K562 (cell line): ENCODE data around the gene STRIP1. TPM values are rescaled to one million over a fixed set of nuclear protein-coding genes. Genes with fewer than 3 reads are reported as not detected.

Experiments used
- ATF1 ChIP-seq, 2 experiments: fragments of 450-650 bp in 1 of 2; IDR thresholded peaks; 2 replicates each; pipeline ENCODE4 v1.6.1; 2016; ENCODE audit warnings: missing compliant biosample characterization in 1 of 2, missing genetic modification characterization in 1 of 2
- FOXP1 ChIP-seq: sonication (generic); formaldehyde crosslinking; IDR thresholded peaks from 2 replicates; pipeline ENCODE4 v1.8.0; 2022; ENCODE audit warnings: mild to moderate bottlenecking, missing genetic modification reagents
- HNRNPH1 ChIP-seq: fragments of 200-400 bp; formaldehyde crosslinking; optimal IDR thresholded peaks from 2 replicates; pipeline ENCODE3; 2017; ENCODE audit warnings: low read depth, mild to moderate bottlenecking, low read length, moderate library complexity
- ILF3 ChIP-seq: fragments of 450-650 bp; IDR thresholded peaks from 2 replicates; pipeline ENCODE4 v1.6.1; 2018; ENCODE audit warnings: antibody characterized with exemption, mild to moderate bottlenecking, moderate library complexity, borderline replicate concordance
- SAP30 ChIP-seq: fragments of 200-600 bp; sonication (generic); IDR thresholded peaks from 2 replicates; pipeline ENCODE4 v1.6.1; 2012; ENCODE audit warnings: borderline replicate concordance, low read depth, mild to moderate bottlenecking, moderate library complexity, low read length, control low read depth, inconsistent platforms; ENCODE audit not compliant: insufficient read depth, poor library complexity, severe bottlenecking
- TEAD1 ChIP-seq, 2 experiments: fragments of 450-650 bp in 1 of 2; sonication (generic) in 1 of 2; formaldehyde crosslinking; IDR thresholded peaks; 2 replicates each; pipeline versions ENCODE4 v1.4.0 to v1.8.0; 2020 to 2022; ENCODE audit warnings: mild to moderate bottlenecking in 2 of 2, missing genetic modification reagents in 1 of 2
- polyA plus RNA-seq, 8 experiments: library from polyadenylated mRNA; depleted of rRNA in 4 of 8; stranded (reverse) in 5 of 8; unstranded in 3 of 8; fragments of >200 nt; fragmentation: Nextera tagmentation in 2 of 8; fragmentation: Illumina TruSeq in 1 of 8; extraction: Ambion mirVana in 2 of 8; extraction: Trizol in 1 of 8; gene quantifications; 2 replicates each; pipeline versions ENCODE4 v1.2.1 to v1.2.3, GENCODE V29; 2011 to 2014; ENCODE audit warnings: inconsistent platforms in 1 of 8, missing spikeins in 1 of 8
- total RNA-seq, 7 experiments: library from RNA; depleted of rRNA in 6 of 7; stranded (reverse); fragments of >200 nt in 6 of 7; fragmentation: Illumina TruSeq in 2 of 7; extraction: Trizol in 2 of 7; gene quantifications; 2 replicates each; pipeline versions ENCODE4 v1.2.1 to v1.2.3, GENCODE V29; 2011 to 2021; ENCODE audit warnings: low replicate concordance in 1 of 7
- TF ChIP-seq, protein P1 (sequence below): fragments of 200-600 bp; sonication (generic); IDR thresholded peaks from one replicate; pipeline ENCODE4 v1.6.1; 2012; ENCODE audit warnings: mild to moderate bottlenecking, low read depth, low read length, inconsistent platforms
- TF ChIP-seq, protein P2 (sequence below), 3 experiments: fragments of 200-800 bp in 1 of 3; fragments of 250-450 bp in 1 of 3; fragments of 450-650 bp in 1 of 3; sonication (Bioruptor Pico) in 1 of 3; sonication (Bioruptor generic) in 1 of 3; formaldehyde crosslinking in 1 of 3; IDR thresholded peaks; 2 replicates each; pipeline versions ENCODE4 v1.6.1 to v1.8.0; 2016 to 2022; ENCODE audit warnings: mild to moderate bottlenecking in 2 of 3, missing genetic modification characterization in 2 of 3, missing compliant biosample characterization in 1 of 3, moderate library complexity in 1 of 3
- TF ChIP-seq, protein P3 (sequence below): fragments of 450-650 bp; formaldehyde crosslinking; IDR thresholded peaks from 2 replicates; pipeline ENCODE4 v1.4.0; 2022; ENCODE audit warnings: mild to moderate bottlenecking, moderate library complexity

Gene STRIP1
- total and polyA plus RNA-seq, 9 of the 15 experiments (the other 6 are each of a cell fraction or from before 2014, with no cell fraction given): 9.9 to 42.3 (median 32.0) TPM

DNA sequence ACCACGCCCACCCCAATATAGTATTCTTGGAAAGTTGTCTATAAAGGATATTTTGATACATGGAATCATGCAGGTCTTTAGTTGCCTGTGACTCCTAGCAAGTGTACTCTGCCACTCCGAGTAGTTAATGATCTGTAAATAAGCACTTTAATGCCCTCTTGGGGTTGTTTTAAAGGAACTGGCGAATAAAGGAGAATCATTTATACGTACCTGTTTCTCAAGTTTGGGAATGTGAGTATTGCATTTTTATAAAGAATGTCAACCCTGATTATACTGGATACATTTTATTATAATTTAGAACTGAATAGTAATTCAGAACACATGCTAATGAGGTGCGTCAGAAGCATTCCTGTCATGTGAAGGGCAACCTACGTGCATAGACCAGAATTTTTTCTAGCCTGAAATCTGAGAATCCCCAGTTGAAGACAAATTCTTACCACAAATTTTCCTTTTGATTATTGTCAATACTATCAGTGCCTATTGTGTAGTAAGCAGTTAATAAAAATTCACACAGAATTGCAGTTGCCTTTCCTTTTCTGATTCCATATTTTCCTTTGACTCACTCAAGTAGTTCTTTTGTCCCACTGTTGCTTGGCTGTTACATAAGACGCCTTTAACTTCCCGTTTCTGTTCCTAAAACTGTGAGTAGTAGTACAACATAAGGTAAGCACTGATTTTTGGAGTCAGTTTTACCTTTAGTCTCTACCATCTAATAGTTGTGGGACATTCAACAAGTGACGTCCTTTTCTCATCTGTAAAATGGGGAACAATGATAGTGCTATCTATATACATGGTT is 44.7 kb upstream of the STRIP1 start (continued):
- TF ChIP-seq, protein P1, sequence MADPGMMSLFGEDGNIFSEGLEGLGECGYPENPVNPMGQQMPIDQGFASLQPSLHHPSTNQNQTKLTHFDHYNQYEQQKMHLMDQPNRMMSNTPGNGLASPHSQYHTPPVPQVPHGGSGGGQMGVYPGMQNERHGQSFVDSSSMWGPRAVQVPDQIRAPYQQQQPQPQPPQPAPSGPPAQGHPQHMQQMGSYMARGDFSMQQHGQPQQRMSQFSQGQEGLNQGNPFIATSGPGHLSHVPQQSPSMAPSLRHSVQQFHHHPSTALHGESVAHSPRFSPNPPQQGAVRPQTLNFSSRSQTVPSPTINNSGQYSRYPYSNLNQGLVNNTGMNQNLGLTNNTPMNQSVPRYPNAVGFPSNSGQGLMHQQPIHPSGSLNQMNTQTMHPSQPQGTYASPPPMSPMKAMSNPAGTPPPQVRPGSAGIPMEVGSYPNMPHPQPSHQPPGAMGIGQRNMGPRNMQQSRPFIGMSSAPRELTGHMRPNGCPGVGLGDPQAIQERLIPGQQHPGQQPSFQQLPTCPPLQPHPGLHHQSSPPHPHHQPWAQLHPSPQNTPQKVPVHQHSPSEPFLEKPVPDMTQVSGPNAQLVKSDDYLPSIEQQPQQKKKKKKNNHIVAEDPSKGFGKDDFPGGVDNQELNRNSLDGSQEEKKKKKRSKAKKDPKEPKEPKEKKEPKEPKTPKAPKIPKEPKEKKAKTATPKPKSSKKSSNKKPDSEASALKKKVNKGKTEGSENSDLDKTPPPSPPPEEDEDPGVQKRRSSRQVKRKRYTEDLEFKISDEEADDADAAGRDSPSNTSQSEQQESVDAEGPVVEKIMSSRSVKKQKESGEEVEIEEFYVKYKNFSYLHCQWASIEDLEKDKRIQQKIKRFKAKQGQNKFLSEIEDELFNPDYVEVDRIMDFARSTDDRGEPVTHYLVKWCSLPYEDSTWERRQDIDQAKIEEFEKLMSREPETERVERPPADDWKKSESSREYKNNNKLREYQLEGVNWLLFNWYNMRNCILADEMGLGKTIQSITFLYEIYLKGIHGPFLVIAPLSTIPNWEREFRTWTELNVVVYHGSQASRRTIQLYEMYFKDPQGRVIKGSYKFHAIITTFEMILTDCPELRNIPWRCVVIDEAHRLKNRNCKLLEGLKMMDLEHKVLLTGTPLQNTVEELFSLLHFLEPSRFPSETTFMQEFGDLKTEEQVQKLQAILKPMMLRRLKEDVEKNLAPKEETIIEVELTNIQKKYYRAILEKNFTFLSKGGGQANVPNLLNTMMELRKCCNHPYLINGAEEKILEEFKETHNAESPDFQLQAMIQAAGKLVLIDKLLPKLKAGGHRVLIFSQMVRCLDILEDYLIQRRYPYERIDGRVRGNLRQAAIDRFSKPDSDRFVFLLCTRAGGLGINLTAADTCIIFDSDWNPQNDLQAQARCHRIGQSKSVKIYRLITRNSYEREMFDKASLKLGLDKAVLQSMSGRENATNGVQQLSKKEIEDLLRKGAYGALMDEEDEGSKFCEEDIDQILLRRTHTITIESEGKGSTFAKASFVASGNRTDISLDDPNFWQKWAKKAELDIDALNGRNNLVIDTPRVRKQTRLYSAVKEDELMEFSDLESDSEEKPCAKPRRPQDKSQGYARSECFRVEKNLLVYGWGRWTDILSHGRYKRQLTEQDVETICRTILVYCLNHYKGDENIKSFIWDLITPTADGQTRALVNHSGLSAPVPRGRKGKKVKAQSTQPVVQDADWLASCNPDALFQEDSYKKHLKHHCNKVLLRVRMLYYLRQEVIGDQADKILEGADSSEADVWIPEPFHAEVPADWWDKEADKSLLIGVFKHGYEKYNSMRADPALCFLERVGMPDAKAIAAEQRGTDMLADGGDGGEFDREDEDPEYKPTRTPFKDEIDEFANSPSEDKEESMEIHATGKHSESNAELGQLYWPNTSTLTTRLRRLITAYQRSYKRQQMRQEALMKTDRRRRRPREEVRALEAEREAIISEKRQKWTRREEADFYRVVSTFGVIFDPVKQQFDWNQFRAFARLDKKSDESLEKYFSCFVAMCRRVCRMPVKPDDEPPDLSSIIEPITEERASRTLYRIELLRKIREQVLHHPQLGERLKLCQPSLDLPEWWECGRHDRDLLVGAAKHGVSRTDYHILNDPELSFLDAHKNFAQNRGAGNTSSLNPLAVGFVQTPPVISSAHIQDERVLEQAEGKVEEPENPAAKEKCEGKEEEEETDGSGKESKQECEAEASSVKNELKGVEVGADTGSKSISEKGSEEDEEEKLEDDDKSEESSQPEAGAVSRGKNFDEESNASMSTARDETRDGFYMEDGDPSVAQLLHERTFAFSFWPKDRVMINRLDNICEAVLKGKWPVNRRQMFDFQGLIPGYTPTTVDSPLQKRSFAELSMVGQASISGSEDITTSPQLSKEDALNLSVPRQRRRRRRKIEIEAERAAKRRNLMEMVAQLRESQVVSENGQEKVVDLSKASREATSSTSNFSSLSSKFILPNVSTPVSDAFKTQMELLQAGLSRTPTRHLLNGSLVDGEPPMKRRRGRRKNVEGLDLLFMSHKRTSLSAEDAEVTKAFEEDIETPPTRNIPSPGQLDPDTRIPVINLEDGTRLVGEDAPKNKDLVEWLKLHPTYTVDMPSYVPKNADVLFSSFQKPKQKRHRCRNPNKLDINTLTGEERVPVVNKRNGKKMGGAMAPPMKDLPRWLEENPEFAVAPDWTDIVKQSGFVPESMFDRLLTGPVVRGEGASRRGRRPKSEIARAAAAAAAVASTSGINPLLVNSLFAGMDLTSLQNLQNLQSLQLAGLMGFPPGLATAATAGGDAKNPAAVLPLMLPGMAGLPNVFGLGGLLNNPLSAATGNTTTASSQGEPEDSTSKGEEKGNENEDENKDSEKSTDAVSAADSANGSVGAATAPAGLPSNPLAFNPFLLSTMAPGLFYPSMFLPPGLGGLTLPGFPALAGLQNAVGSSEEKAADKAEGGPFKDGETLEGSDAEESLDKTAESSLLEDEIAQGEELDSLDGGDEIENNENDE: no peak
- TF ChIP-seq HNRNPH1 (no peak), ATF1 (CRISPR knock-in tag; IDR thresholded peaks at IDR 0.05) (no peak), ATF1 (tag; IDR thresholded peaks at IDR 0.05) (no peak), TEAD1 (CRISPR knock-in tag; IDR thresholded peaks at IDR 0.05) (peak in 1 of 2 experiments; percentile 27; a peak in 1 of 4 replicates), ILF3 (no peak), SAP30 (no peak), FOXP1 (no peak)
- TF ChIP-seq, protein P2, sequence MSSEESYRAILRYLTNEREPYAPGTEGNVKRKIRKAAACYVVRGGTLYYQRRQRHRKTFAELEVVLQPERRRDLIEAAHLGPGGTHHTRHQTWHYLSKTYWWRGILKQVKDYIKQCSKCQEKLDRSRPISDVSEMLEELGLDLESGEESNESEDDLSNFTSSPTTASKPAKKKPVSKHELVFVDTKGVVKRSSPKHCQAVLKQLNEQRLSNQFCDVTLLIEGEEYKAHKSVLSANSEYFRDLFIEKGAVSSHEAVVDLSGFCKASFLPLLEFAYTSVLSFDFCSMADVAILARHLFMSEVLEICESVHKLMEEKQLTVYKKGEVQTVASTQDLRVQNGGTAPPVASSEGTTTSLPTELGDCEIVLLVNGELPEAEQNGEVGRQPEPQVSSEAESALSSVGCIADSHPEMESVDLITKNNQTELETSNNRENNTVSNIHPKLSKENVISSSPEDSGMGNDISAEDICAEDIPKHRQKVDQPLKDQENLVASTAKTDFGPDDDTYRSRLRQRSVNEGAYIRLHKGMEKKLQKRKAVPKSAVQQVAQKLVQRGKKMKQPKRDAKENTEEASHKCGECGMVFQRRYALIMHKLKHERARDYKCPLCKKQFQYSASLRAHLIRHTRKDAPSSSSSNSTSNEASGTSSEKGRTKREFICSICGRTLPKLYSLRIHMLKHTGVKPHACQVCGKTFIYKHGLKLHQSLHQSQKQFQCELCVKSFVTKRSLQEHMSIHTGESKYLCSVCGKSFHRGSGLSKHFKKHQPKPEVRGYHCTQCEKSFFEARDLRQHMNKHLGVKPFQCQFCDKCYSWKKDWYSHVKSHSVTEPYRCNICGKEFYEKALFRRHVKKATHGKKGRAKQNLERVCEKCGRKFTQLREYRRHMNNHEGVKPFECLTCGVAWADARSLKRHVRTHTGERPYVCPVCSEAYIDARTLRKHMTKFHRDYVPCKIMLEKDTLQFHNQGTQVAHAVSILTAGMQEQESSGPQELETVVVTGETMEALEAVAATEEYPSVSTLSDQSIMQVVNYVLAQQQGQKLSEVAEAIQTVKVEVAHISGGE (CRISPR knock-in tag; IDR thresholded peaks at IDR 0.05): no peak
- TF ChIP-seq, protein P3, sequence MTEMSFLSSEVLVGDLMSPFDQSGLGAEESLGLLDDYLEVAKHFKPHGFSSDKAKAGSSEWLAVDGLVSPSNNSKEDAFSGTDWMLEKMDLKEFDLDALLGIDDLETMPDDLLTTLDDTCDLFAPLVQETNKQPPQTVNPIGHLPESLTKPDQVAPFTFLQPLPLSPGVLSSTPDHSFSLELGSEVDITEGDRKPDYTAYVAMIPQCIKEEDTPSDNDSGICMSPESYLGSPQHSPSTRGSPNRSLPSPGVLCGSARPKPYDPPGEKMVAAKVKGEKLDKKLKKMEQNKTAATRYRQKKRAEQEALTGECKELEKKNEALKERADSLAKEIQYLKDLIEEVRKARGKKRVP (CRISPR knock-in tag): peak; percentile 48; the same call in 1 of the 2 replicates
